ENCODE measurements around the gene SLITRK2.

Gene SLITRK2, protein sequence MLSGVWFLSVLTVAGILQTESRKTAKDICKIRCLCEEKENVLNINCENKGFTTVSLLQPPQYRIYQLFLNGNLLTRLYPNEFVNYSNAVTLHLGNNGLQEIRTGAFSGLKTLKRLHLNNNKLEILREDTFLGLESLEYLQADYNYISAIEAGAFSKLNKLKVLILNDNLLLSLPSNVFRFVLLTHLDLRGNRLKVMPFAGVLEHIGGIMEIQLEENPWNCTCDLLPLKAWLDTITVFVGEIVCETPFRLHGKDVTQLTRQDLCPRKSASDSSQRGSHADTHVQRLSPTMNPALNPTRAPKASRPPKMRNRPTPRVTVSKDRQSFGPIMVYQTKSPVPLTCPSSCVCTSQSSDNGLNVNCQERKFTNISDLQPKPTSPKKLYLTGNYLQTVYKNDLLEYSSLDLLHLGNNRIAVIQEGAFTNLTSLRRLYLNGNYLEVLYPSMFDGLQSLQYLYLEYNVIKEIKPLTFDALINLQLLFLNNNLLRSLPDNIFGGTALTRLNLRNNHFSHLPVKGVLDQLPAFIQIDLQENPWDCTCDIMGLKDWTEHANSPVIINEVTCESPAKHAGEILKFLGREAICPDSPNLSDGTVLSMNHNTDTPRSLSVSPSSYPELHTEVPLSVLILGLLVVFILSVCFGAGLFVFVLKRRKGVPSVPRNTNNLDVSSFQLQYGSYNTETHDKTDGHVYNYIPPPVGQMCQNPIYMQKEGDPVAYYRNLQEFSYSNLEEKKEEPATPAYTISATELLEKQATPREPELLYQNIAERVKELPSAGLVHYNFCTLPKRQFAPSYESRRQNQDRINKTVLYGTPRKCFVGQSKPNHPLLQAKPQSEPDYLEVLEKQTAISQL

DNA sequence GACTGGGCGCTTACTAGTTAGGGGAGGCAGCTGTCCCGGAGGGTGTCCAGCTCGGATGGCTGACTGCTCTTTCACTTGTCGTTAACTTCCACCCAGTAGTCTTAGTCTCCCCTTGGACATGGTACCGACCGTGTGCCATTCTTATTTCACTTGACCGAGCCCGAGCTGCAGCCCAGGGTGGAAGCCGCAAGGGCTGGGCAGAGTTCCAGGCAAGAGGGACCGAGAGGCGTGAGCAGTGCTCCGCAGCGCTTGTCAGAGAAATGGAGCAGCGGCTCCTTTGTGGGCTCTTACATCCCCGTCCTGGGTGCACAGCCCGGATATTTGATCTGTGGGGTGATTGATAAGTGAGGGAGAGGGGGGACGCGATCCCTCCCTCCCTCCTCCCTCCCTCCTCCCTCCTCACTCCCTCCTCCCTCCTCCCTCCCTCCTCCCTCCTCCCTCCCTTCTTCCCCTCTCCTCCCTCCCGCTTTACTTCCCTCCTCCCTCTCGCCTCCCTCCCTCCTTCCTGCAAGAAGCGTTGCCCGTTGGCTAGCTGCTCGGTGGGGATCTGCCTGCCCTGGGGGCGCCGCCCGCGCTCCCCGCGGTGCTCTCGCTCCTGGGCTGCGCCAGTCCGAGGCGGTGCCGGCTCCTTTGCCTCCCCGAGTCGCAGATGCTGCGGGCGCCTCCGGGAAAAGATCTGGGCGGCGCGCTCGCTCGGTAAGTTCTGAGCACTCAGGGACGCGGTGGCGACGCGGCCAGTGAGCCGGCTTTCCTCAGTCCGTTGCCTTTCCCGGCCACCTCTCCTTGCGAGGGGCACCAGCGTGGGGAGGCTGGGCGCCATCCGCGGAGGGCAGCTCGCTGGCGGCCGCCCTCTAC, at the start of gene SLITRK2:
TSS of gene SLITRK2 (plus strand) at position 499 of the 855 bp plus-strand sequence. CDS start 4,597 bp downstream, outside the sequence.
- no peak for DNase-seq

DNA sequence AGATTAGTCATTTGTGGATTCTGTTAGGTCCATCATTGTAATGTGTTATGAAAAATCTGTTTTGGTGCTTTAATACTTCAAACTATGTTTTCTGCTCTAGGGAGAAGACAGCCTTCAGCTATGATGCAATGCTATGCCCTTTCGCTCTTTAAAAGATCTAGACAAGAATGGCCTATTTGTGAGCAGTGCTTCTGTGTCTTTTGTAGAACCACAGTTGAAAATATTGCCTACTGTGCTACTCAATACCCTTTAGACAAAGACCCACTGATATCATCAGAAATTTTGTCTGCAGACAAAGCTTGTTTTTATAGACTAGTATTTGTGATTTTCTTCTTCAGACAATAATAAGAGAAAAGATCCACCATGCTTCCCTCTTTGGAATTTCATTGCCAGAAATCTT, 44.6 kb upstream of the SLITRK2 start:
- DNase-seq, result no peak

DNA sequence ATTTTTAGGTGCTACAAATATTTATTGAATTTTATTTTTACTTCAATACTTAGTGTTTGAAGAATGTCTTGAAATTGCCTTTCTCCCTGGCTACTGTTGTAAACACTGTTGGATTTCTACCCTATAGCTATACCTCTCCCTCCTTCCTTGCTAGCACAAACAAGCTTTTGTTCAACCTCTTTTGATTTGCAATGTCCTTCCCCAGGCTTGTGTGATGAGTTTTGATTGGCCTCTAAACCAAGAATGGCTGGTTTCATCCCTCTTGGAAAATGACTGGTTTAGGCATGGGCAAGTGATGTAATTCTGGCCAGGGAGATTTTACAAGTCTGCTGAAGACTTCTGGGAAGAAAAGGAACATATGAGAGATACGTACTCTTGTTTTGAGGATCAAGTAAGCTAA, 25.3 kb upstream of the SLITRK2 start:
- DNase-seq, result no peak

DNA sequence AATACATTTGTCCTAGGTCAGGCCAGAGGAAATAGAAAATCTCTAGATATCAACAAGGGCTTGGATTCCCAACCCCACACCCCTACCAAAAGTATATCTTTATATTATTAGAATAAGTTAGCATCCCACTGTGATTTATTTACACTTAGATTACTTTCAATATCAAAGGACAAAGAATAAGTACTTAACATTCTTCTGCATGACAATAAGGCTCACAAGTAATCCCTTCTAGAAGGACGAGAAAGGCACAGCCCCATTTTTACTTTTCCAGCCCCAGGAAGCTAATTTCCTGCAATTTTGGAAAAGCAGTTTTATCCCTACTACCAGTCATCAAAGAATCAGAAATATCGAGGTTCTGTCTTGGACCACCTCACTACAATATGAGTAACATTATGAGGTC, 14.1 kb upstream of the SLITRK2 start:
- no peak for DNase-seq

DNA sequence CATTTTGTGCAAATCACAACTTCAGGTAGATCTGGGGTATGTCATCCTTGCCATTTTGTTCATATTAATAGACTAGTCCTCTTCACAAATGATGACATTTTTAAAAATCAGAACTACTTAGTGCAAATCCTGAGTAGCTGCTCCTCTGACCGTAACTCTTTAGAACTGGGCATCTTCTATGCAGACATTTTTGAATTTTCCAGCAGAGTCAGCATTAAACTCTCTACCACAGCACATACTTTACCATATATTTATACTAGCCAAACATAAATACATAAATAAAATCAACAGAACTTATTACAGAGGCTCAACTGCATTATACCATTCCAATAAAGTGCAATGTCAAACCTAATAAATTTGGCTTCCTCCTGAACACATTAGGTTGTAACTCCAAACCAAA, 4.5 kb upstream of the SLITRK2 start:
- no peak for DNase-seq

DNA sequence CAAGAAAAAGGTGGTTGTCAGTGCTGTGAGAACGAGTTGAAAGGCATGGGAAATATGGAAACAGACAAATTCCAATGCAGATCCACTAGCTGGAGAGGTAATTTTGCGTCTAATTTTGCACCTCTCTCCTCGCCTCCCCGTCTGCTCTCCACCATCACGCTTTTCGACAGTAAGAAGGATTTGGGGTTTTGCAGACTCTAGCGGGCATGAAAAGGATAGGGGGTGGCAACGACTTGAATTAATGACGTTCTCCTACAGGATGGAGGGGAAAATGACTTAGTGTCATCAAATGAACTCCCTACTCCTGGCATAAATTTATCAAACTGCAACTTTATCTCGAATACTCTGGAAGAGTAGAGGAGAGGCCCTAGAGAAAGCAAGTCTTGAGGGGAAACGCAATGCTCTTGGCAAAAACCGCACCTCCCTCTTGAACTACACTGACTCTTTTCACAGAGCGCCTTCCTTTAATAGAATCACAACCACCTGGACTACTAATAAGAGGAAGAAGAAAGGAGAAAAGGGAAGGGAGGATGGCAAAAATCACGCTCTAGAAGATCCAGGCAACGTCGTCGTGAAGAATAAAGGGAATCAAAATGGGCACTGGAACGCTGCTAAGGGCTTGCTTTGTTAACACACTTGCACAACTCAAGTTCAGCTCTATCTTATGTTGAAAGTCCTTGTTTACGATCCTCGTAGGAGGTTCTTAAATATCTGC, 871 bp upstream of the SLITRK2 start:
- no peak for DNase-seq

DNA sequence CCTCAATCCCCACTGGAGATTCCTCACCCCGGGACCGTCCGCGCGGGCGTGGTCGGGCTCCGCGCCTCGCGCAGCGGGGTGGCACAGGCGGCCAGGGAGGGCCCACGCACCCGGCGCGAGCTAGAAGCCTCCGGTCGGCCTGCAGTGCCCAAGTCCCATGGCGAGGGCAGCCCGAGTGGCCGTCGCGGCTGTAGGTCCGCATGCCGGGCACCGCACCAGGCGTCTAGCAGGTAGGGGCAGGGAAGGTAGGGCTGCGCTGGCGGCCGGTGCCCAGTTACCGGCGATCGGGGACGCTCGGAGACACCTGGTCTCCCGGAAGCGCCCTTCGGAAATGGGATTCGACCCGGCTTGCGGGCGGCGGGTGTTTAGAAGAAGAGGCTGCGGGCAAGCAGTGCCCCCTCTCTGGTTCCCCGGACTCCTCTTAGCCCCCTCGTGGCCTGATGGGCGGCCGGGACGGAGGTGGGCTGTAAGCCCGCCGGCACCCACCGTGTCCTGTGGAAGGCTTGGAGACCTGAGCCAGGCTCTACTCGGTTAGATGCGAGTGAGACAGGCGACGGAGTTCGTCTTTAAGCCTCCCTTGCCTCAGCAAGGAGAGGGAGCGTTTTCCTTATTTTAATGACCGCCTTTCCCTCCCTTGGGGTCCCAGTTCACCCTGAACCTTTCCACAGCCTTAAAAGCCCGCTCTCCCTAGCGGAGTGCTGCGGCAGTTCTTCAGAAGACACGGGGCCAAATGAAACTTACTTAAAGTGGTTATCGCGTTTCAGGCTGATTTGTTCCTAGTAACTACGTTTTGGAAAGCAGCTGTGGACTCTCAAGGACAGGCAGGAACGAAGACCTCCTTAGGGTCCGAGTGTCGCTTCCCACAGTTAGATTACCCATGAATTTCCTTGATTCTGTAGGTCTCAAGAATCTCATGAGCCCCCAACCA, 821 bp downstream of the SLITRK2 start:
- DNase-seq, result no peak

DNA sequence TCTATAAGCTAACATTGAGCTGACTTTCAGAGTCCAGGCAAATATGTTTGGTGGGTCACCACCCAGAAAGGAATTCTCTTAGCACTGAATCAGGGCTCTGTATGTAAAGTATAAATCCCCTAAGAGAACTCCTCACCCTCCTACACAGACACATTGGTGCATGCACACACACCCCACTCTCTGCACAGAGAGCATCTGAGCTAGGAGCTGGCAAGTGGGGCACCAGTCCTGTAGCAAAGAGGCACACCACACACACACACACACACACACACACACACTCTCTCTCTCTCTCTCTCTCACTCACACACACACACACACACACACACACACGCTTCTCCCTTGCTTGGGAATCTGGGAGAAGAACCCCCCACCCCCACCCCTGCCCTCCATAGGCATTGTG, 3.2 kb downstream of the SLITRK2 start:
- no peak for DNase-seq

DNA sequence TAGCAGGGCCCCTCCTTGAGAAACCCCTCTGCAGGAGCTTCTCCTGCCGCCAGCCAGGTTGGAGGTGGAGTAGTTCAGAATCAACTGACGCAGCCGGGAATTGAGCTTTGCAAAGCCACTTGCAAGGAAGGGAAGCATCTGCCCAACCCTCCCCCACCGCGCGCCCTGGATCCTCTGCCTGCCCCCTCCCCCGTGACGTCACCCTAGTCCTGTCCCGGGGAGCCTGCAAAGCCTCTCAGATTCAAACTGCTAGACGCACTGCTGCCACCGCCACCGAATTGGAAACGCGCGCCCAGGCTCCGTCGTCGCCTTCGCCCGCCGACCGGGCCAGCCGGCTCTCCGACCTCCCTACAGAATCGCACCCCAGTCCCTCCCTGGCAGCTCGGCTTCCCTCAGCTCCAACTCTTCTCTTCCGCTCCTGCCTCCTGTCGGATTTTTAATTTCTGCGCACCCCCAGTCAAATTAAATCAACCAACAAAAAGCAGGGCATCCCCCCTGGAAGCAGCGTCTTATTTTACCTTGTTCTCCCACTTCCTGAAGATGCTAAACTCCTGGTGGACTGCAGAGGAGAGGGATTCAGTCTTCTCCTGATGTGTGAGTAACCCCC, 3.8 kb downstream of the SLITRK2 start:
- DNase-seq, result no peak

DNA sequence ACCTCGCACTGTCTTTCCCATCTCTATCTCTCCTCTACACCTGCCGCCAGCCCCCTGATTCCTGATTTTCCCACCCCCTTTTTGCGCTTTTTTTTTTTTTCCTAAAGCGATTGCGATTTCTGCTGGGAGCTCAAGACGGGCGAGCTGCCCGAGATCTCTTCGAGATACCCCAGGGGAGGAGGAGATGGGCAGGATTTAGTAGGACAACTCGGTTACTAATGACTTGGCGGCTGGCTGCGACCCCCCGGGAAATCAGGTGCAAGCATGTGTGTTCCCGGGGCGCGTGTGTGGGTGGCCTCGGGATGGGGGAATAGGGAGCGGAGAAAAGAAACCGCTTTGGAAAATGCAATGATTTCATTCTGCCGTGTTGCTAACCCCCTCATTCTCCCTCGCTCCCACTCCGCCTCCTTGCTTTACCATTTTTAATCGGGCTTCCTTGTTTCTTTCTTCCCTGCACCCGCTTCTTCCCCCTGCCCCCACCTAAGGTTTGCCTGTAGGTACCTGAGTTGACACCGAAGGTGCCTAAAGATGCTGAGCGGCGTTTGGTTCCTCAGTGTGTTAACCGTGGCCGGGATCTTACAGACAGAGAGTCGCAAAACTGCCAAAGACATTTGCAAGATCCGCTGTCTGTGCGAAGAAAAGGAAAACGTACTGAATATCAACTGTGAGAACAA, 4.4 kb downstream of the SLITRK2 start:
- no peak for DNase-seq

DNA sequence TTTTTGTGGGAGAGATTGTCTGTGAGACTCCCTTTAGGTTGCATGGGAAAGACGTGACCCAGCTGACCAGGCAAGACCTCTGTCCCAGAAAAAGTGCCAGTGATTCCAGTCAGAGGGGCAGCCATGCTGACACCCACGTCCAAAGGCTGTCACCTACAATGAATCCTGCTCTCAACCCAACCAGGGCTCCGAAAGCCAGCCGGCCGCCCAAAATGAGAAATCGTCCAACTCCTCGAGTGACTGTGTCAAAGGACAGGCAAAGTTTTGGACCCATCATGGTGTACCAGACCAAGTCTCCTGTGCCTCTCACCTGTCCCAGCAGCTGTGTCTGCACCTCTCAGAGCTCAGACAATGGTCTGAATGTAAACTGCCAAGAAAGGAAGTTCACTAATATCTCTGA, 5.5 kb downstream of the SLITRK2 start:
- no peak for DNase-seq

DNA sequence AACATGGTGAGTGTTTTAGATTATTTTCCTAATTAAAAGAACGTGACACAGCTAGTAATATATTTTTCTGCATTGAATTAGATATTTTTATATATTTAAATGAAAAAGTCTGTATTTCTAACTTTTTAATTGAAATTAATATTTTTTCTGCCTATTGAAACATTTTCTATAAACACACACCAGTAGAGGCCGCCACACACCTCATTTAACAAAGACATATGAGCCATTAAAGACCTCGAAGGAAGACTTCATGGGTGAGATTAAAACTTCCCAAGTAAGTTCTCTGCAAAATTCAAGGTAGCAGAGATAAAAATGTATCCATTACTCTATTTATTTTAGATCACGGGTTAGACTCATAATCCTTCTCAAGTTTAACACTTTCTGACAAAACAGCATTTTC, 8.3 kb downstream of the SLITRK2 start:
- no peak for DNase-seq

DNA sequence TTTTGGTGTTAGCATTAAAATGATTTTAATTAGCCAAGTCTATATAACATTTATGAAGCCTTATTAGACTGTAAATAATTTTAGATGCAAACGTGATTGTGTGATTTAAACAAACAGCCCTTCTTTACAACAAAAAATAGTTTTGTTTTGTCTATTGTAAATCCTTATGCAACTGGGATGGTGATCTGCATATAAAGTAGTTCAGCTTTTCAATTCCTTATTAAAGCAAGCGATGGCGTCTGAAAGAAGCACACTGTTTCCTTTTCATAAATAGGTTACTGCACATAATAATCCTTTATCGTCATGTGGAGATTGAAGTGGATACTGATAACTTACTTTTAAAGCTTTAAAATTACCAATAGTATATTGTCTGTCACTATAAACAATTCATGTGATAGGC, 8.8 kb downstream of the SLITRK2 start:
- DNase-seq, result no peak

DNA sequence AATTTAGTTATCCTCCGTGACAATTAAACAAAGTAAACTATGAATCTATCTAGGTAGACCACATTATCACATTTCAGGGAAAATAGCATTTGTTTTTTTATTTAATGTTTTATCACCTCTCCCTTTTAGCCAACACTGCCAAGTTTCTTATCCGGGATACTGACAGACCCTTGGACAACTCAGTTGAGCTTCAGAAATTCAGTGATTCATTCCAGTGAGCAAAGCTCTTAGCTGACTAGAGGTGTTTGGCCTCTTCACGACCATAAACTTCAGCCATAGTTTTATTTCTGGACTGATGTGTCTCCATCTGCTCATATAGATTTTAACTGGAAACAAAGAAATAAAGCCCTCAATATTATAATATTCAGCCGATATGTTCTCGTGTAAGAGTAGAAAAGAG, 15.2 kb downstream of the SLITRK2 start:
- DNase-seq, result no peak

DNA sequence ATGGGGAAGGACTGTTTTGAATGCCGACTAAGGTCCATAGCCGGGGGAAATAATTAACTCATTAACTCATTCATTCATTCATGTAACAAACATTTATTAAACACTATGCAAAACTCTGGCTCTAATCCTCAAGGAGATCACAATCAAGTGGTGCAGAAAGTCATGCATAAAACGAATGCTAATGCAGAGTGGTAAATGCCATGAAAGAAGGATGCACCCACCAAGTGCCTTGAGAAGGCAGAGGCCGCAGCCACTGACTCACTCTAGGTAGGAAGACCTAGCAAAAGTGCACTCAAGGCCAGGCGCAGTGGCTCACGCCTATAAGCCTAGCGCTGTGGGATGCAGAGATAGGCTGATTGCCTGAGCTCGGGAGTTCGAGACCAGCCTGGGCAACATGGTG, 22.9 kb downstream of the SLITRK2 start:
- no peak for DNase-seq

DNA sequence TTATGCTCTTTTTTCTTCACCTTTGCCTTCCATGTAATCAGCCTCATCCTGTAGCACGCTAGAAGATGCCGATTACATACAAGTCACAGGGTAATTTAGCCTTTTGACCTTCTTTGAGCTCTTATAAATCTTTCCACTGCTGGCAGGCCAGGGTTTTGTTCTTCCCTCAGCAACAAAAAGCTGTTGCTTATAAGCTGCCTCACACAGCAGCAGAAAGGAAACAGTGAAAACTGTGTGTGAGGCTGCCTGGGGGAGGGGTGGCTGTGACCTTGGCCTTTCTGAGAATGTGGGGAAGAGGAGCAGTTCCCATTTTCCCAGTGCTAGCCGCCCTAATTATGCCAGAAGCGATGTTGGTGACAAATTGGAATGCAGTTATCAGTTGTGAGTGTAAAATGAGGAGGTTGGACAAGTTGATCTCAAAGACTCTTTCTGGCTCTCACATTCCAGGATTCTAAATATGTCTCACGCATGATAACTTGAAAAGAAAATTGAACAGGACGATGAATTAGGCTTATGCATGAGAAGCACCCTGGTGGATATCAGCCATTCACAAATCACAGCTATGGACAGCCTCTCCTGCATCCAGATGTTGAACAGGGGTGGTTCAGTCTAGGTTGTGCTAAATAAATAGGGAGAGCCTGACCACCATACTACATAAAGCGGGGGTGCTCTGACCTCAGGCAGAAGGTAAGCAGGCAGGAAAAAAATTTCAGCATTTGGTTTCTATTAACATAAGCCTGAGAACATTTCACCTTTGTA, 25.7 kb downstream of the SLITRK2 start:
- no peak for DNase-seq

DNA sequence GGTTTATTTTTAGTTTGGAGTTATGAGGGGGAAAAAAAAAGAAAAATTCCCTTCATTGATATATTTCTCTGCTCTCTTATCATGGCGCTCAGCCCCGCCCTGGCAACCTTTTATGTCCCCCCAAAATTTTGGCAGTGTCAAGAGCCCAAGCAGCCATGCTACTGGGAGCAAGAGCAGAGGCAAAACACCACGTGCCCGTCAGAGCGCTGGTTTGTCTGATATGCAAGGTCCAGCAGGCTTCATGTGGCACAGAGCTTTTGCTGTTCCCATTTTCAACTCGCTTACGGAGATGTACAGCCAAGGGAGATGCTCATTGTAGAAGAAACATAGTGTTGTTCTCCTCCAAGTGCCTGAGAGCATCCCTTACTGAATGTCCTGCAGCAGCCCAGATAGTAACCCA, 27.3 kb downstream of the SLITRK2 start:
- no peak for DNase-seq

DNA sequence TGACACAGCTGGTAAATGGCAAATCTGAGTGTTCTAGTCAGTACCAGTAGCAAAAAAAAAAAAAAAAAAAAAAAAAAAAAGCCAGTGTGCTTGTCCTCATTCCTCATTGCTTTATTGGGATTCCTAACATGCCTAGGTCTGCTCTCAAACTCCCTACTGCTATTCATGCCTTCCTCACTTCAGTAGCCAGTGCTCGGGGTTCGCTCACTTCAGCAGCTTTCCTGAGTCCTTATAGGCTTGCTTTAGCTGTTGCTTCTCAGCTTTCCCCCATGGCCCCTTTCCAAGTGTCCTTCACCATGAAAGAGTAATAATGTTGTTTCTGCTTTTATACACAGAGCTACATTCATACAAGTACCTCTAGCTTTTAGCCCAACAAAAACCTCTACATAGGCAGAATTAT, 30.8 kb downstream of the SLITRK2 start:
- DNase-seq, result no peak

DNA sequence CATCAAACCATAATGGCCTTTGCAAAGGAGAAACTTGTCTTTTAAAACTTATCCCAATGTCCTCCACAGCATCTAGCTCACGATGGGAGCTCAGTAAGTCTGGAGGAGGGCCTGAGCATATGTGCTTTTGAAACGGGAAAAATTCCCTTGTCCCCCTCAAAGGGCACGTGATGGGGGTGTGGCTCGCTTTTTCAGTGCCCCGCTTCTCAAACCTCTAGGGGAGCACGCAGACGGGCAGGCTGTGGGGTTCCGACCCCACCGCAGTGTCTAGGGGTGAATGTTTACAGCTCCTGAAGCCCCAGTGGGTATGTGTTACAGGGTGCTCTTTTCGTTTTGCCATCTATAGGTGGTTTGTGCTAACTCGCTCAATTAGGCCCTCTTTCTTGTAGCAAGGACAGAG, 31.2 kb downstream of the SLITRK2 start:
- no peak for DNase-seq

DNA sequence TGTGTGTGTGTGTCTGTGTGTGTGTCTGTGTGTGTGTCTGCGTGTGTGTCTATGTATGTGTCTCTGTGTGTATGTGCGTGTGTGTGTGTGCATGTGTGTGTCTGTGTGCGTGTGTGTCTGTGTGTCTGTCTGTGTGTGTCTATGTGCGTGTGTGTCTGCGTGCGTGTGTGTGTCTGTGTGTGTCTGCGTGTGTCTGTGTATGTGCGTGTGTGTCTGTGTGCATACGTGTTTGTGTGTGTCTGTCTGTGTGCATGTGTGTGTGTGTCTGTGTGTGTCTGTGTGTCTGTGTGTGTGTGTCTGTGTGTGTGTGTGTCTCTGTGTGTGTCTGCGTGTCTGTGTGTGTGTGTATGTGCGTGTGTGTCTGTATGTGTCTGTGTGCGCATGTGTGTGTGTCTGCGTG, 35.6 kb downstream of the SLITRK2 start:
- DNase-seq, result no peak

All from stimulated activated CD4-positive, alpha-beta T cell treated with anti-CD3 and anti-CD28 coated beads, Interleukin-12 subunit alpha, Interleukin-12 subunit beta, amount 100 ng/mL, for 4 hours (primary cell).